GM12878 (cell line): ENCODE data around the gene LRRC75A.

ENCODE experiments used
- CBX5 ChIP-seq: sonication (generic); IDR thresholded peaks from 2 replicates; pipeline ENCODE4 v1.6.1; 2016; ENCODE audit warnings: low read depth, moderate library complexity, mild to moderate bottlenecking, inconsistent platforms
- CREB1 ChIP-seq: IDR thresholded peaks from 2 replicates; pipeline ENCODE4 v1.6.1; 2012; ENCODE audit warnings: low read depth, mild to moderate bottlenecking, inconsistent platforms
- FOXK2 ChIP-seq: fragments of 450-650 bp; IDR thresholded peaks from 2 replicates; pipeline ENCODE4 v1.6.1; 2017; ENCODE audit warnings: mild to moderate bottlenecking, moderate library complexity
- GABPA ChIP-seq: IDR thresholded peaks from 2 replicates; pipeline ENCODE4 v1.6.1; 2014; ENCODE audit warnings: antibody characterized with exemption, low read depth, mild to moderate bottlenecking, inconsistent platforms
- POLR2A ChIP-seq: IDR thresholded peaks from 2 replicates; pipeline ENCODE4 v1.6.1; 2011; ENCODE audit warnings: low read depth, mild to moderate bottlenecking, low read length
- SREBF2 ChIP-seq: IDR thresholded peaks from 2 replicates; pipeline ENCODE4 v1.6.1; 2012; ENCODE audit warnings: mild to moderate bottlenecking, low read length
- YY1 ChIP-seq: IDR thresholded peaks from 2 replicates; pipeline ENCODE4 v1.6.1; 2011; ENCODE audit warnings: low read depth, mild to moderate bottlenecking, low read length
- TF ChIP-seq, protein P1 (sequence below), 3 experiments: IDR thresholded peaks in 2 of 3; conservative IDR thresholded peaks in 1 of 3; 2 replicates each; pipeline ENCODE4 v1.5.1; 2011; ENCODE audit warnings: low read depth in 3 of 3, low read length in 3 of 3, mild to moderate bottlenecking in 3 of 3, control low read depth in 2 of 3, moderate library complexity in 2 of 3, inconsistent platforms in 1 of 3, mixed read lengths in 1 of 3; ENCODE audit not compliant: control insufficient read depth in 2 of 3, insufficient read depth in 1 of 3; ENCODE audit errors: extremely low read depth in 1 of 3
- TF ChIP-seq, protein P2 (sequence below): fragments of 450-650 bp; IDR thresholded peaks from 2 replicates; pipeline ENCODE4 v1.6.1; 2016; ENCODE audit warnings: mild to moderate bottlenecking, moderate library complexity, borderline replicate concordance
- TF ChIP-seq, protein P3 (sequence below): IDR thresholded peaks from 2 replicates; pipeline ENCODE4 v1.6.1; 2012; ENCODE audit warnings: mild to moderate bottlenecking, low read depth, low read length
- TF ChIP-seq, protein P4 (sequence below): IDR thresholded peaks from 2 replicates; pipeline ENCODE4 v1.6.1; 2011; ENCODE audit warnings: low read depth, low read length, improper control_type of control experiment, borderline replicate concordance
- TF ChIP-seq, protein P5 (sequence below): fragments of 150-350 bp; IDR thresholded peaks from 2 replicates; pipeline ENCODE4 v1.6.1; 2016; ENCODE audit warnings: low read depth, low read length

DNA sequence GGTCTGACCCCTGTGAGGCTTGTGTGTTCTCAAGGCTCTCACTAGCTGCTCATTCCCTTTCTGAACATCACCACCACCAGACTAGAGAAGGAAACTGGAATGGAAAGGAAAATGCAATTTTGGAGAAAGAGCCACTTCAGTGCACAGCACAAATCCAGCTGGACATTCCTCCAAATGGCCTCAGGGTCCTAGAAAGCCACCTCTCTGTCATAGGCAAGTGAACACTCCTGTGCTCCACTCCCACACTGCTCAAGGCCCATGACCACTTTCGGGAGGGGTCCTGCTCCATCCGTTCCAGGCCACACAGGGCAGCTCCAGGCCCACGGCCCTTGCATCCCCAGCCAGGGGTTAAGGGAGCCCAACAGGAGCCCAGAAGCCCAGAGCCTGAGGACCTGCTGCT, 2.6 kb downstream of the LRRC75A start:
- no peak for TF ChIP-seq SREBF2
- TF ChIP-seq CREB1: no peak
- TF ChIP-seq, protein P1, sequence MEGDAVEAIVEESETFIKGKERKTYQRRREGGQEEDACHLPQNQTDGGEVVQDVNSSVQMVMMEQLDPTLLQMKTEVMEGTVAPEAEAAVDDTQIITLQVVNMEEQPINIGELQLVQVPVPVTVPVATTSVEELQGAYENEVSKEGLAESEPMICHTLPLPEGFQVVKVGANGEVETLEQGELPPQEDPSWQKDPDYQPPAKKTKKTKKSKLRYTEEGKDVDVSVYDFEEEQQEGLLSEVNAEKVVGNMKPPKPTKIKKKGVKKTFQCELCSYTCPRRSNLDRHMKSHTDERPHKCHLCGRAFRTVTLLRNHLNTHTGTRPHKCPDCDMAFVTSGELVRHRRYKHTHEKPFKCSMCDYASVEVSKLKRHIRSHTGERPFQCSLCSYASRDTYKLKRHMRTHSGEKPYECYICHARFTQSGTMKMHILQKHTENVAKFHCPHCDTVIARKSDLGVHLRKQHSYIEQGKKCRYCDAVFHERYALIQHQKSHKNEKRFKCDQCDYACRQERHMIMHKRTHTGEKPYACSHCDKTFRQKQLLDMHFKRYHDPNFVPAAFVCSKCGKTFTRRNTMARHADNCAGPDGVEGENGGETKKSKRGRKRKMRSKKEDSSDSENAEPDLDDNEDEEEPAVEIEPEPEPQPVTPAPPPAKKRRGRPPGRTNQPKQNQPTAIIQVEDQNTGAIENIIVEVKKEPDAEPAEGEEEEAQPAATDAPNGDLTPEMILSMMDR (IDR thresholded peaks at IDR 0.05 in 2 of 3, conservative IDR thresholded peaks at IDR 0.05 in 1 of 3; ENCODE audit: control insufficient read depth in 2 of 3, extremely low read depth in 1 of 3, insufficient read depth in 1 of 3, low read depth in 3 of 3, low read length in 3 of 3): no peak
- no peak for TF ChIP-seq CBX5
- TF ChIP-seq POLR2A: no peak
- TF ChIP-seq, protein P2, sequence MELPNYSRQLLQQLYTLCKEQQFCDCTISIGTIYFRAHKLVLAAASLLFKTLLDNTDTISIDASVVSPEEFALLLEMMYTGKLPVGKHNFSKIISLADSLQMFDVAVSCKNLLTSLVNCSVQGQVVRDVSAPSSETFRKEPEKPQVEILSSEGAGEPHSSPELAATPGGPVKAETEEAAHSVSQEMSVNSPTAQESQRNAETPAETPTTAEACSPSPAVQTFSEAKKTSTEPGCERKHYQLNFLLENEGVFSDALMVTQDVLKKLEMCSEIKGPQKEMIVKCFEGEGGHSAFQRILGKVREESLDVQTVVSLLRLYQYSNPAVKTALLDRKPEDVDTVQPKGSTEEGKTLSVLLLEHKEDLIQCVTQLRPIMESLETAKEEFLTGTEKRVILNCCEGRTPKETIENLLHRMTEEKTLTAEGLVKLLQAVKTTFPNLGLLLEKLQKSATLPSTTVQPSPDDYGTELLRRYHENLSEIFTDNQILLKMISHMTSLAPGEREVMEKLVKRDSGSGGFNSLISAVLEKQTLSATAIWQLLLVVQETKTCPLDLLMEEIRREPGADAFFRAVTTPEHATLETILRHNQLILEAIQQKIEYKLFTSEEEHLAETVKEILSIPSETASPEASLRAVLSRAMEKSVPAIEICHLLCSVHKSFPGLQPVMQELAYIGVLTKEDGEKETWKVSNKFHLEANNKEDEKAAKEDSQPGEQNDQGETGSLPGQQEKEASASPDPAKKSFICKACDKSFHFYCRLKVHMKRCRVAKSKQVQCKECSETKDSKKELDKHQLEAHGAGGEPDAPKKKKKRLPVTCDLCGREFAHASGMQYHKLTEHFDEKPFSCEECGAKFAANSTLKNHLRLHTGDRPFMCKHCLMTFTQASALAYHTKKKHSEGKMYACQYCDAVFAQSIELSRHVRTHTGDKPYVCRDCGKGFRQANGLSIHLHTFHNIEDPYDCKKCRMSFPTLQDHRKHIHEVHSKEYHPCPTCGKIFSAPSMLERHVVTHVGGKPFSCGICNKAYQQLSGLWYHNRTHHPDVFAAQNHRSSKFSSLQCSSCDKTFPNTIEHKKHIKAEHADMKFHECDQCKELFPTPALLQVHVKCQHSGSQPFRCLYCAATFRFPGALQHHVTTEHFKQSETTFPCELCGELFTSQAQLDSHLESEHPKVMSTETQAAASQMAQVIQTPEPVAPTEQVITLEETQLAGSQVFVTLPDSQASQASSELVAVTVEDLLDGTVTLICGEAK: no peak
- TF ChIP-seq, protein P3, sequence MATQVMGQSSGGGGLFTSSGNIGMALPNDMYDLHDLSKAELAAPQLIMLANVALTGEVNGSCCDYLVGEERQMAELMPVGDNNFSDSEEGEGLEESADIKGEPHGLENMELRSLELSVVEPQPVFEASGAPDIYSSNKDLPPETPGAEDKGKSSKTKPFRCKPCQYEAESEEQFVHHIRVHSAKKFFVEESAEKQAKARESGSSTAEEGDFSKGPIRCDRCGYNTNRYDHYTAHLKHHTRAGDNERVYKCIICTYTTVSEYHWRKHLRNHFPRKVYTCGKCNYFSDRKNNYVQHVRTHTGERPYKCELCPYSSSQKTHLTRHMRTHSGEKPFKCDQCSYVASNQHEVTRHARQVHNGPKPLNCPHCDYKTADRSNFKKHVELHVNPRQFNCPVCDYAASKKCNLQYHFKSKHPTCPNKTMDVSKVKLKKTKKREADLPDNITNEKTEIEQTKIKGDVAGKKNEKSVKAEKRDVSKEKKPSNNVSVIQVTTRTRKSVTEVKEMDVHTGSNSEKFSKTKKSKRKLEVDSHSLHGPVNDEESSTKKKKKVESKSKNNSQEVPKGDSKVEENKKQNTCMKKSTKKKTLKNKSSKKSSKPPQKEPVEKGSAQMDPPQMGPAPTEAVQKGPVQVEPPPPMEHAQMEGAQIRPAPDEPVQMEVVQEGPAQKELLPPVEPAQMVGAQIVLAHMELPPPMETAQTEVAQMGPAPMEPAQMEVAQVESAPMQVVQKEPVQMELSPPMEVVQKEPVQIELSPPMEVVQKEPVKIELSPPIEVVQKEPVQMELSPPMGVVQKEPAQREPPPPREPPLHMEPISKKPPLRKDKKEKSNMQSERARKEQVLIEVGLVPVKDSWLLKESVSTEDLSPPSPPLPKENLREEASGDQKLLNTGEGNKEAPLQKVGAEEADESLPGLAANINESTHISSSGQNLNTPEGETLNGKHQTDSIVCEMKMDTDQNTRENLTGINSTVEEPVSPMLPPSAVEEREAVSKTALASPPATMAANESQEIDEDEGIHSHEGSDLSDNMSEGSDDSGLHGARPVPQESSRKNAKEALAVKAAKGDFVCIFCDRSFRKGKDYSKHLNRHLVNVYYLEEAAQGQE: no peak
- TF ChIP-seq YY1: no peak
- TF ChIP-seq, protein P4, sequence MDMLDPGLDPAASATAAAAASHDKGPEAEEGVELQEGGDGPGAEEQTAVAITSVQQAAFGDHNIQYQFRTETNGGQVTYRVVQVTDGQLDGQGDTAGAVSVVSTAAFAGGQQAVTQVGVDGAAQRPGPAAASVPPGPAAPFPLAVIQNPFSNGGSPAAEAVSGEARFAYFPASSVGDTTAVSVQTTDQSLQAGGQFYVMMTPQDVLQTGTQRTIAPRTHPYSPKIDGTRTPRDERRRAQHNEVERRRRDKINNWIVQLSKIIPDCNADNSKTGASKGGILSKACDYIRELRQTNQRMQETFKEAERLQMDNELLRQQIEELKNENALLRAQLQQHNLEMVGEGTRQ: no peak
- TF ChIP-seq, protein P5, sequence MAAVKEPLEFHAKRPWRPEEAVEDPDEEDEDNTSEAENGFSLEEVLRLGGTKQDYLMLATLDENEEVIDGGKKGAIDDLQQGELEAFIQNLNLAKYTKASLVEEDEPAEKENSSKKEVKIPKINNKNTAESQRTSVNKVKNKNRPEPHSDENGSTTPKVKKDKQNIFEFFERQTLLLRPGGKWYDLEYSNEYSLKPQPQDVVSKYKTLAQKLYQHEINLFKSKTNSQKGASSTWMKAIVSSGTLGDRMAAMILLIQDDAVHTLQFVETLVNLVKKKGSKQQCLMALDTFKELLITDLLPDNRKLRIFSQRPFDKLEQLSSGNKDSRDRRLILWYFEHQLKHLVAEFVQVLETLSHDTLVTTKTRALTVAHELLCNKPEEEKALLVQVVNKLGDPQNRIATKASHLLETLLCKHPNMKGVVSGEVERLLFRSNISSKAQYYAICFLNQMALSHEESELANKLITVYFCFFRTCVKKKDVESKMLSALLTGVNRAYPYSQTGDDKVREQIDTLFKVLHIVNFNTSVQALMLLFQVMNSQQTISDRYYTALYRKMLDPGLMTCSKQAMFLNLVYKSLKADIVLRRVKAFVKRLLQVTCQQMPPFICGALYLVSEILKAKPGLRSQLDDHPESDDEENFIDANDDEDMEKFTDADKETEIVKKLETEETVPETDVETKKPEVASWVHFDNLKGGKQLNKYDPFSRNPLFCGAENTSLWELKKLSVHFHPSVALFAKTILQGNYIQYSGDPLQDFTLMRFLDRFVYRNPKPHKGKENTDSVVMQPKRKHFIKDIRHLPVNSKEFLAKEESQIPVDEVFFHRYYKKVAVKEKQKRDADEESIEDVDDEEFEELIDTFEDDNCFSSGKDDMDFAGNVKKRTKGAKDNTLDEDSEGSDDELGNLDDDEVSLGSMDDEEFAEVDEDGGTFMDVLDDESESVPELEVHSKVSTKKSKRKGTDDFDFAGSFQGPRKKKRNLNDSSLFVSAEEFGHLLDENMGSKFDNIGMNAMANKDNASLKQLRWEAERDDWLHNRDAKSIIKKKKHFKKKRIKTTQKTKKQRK: no peak
- TF ChIP-seq FOXK2: no peak
- TF ChIP-seq GABPA: no peak
